EH (cell line): ENCODE data around the gene RB1.

ENCODE experiments used
- DNase-seq: peaks from one replicate; pipeline ENCODE4 v3.0.0-alpha.2; 2015; ENCODE audit warnings: low read depth

RB1 gene

GRCh38 chr13:48494874-48495273, 191.3 kb downstream of the RB1 start:
- no peak for DNase-seq

- no peak for DNase-seq
These were observed 193.0 kb downstream of the RB1 start for GRCh38 chr13:48496271-48497161.

- no peak for DNase-seq
These were observed 194.1 kb downstream of the RB1 start for GRCh38 chr13:48497669-48498068.

GRCh38 chr13:48500652-48501197, 197.2 kb downstream of the RB1 start:
- DNase-seq, result peak; percentile 88

- DNase-seq, result peak; percentile 13
These were observed 198.2 kb downstream of the RB1 start for GRCh38 chr13:48501705-48502104.

GRCh38 chr13:48502601-48503319, 199.2 kb downstream of the RB1 start:
- DNase-seq, result no peak

- no peak for DNase-seq
These were observed 201.1 kb downstream of the RB1 start for GRCh38 chr13:48504606-48505005.

GRCh38 chr13:48505012-48505411, 201.5 kb downstream of the RB1 start:
- no peak for DNase-seq

GRCh38 chr13:48505597-48506091, 202.1 kb downstream of the RB1 start:
- DNase-seq, result peak; percentile 90

GRCh38 chr13:48506092-48506701, 202.6 kb downstream of the RB1 start:
- DNase-seq, result no peak

GRCh38 chr13:48507021-48507420, 203.5 kb downstream of the RB1 start:
- DNase-seq, result no peak

GRCh38 chr13:48508011-48508410, 204.5 kb downstream of the RB1 start:
- DNase-seq, result no peak

- no peak for DNase-seq
These were observed 207.1 kb downstream of the RB1 start for GRCh38 chr13:48510698-48511097.

- DNase-seq, result no peak
These were observed 208.2 kb downstream of the RB1 start for GRCh38 chr13:48511621-48512230.

- no peak for DNase-seq
These were observed 211.2 kb downstream of the RB1 start for GRCh38 chr13:48514793-48515192.

GRCh38 chr13:48515732-48516131, 212.2 kb downstream of the RB1 start:
- no peak for DNase-seq

GRCh38 chr13:48518083-48518482, 214.5 kb downstream of the RB1 start:
- DNase-seq, result no peak

GRCh38 chr13:48526286-48526685, 222.7 kb downstream of the RB1 start:
- DNase-seq, result no peak

- DNase-seq, result no peak
These were observed 224.4 kb downstream of the RB1 start for GRCh38 chr13:48527955-48528354.

GRCh38 chr13:48528720-48529119, 225.2 kb downstream of the RB1 start:
- DNase-seq, result no peak

GRCh38 chr13:48530833-48531232, 227.3 kb downstream of the RB1 start:
- DNase-seq, result no peak
